Activated CD4-positive, alpha-beta T cell treated with anti-CD3 and anti-CD28 coated beads, Interleukin-2, Interleukin-4, amounts not matched to agents 100 ng/mL and 50 ng/mL, durations not matched to agents 16 hours and 8 hours (primary cell): ENCODE results near the gene MSANTD2.

ENCODE experiments used
- DNase-seq: peaks from one replicate; pipeline ENCODE4 v3.0.0-alpha.2; 2020; ENCODE audit warnings: low spot score

The MSANTD2 gene

GRCh38 chr11:124817036-124817435 is 16.8 kb upstream of the MSANTD2 start:
- no peak for DNase-seq

- DNase-seq: no peak
Measured at GRCh38 chr11:124814739-124815138, 14.5 kb upstream of the MSANTD2 start.

GRCh38 chr11:124812876-124813275 is 12.7 kb upstream of the MSANTD2 start:
- DNase-seq: no peak

DNA sequence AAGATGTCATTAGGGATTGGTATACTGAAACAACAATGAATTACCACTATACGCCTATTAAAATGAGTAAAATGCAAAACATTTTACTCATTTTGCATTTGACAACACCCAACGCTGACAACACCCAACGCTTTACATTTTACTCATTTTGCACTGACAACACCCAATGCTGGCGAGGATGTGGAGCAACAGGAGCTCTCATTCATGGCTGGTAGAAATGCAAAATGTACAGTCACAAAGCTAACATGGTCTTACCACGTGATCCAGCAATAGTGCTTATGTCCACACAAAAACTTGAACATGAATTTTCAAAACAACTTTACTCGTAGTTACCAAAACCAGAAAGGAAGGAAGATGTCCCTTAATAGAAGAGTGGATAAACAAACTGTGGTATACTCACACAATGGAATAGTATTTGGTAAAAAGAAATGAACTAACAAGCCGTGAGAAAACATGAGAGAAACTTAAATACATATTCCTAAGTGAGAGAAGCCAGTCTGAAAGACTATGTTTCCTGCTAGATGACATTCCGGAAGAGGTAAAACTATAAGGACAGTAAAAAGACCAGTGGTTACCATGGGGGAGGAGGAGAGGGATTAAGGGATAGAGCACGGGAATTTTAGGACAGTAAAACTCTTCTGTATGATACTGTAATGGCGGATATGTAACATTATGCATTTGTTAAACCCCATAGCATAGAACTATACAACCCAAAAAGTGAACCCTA is 11.4 kb upstream of the MSANTD2 start:
- no peak for DNase-seq

DNA sequence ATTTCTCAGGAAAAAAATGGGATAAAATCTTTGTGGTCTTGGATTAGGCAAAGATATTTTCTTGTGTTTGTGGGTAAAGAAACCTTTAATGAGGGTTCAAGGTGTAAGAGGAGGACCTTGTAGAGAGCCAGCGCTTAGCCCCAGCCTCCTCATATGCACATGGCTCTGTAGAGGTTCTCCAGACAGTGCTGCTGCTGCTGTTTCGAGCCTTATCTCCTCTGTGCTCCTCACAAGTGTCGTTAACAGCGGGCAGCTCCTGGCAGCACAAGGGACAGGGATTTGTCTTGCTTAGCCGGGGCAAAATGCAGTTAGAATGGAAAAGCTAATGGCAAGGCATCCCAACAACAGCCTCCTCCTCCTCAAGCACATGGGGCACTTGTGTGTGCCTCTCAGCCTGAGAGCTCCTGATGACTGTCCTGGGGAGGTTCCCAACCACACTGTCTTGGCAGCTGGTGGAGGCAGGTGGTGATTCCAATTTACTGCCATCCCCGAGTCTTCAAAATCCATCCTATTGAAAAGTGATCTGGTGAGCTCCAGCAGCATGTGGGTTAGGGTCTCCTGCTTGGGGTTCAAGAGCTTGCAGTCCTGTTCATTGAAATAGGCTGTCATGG is 7.6 kb upstream of the MSANTD2 start:
- DNase-seq: no peak

- DNase-seq: no peak
Measured at GRCh38 chr11:124807201-124807600, 7.0 kb upstream of the MSANTD2 start.

DNA sequence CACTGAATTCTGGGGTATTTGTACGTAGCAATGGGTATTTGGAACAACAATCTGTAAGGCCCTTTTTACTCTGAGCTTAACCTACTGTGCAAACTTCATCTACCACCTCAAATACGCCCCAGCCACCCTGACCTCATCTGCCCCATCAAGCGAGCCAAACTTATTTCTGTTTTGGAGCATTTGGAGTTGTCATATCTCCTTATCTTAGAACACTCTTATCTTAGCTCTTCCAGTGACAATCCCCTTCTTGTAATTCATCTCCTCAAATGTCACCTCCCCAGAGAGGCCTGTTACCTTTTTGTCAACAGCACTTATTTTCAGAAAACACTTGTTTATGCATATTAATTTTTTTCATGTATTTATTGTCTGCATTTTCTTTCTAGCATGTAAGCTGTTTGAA is 4.7 kb upstream of the MSANTD2 start:
- DNase-seq: no peak

DNA sequence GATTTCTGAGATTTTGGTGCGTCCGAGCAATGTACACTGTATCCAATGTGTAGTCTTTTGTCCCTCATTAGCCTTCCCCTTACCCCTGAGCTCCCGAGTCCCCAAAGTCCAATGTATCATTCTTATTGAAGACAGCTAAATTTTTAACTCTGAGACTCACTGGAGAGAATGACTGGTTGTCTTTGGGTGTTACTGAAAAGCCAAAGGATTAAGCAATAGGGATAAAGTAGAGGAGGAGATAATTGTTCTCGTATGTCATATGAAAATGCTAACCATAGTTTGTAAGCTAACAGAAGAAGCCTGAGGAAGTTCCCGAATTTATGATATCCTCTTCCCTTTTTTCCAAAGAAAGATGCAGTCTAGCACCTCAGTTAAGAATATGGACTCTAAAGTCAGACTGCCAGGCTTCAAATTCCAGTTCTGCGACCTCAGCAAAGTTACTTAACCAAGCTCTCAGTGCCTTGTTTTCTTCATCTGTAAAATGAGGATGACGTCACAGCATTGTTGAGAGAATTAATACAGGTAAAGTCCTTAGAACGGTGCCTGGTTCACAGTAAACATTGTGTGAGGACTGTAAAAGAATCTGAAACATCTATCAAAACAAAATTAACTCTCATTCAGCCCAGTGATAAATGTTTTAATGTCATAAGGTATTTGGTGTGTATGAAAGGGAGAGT is 1.6 kb upstream of the MSANTD2 start:
- DNase-seq: no peak

- peak; percentile 15 for DNase-seq
Measured at GRCh38 chr11:124801014-124801413, 808 bp upstream of the MSANTD2 start.

DNA sequence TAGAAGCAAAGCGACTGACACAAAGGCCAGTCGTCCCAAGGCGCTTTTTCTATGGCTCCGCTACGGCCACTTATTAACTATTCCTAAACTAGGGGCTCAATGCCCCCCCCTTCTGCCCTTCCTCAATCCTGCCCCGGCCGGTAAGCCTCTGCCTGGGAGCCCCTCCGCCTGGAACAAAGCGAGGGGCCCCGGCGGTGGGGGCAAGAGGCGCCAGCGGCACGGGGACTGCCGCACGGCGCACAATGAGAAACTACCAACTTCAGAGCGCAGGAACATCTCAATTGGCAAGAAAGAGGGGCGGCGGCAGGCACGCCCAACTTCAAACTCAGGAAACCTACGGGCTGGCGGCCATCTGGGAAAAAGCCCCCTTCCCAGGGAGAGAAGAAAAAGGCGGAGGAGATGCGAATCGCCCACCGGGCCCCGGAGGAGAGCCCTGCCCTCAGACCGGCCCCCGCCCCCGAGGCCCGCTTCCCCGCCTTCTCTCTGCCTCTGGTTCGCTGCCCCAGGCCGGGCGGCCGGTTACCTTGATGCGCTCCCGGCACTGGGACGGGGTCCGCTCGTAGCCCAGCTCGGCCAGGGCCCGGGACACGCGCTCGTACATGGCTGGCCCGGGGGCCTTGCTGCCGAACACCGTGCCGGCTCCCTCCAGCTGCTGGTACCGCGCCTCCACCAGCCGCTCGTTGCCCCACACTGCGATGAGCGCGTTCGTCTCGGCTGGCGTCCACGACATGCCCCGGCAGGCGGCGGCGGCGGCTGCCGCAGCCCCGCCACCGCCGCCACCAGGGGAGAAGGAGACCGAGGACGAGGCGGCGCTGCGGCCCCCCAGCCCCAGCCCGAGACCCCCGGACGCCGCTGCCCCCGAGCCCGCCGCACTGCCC is 619 bp downstream of the MSANTD2 start:
- peak; percentile 22 for DNase-seq

- no peak for DNase-seq
Measured at GRCh38 chr11:124798991-124799347, 1.2 kb downstream of the MSANTD2 start.

DNA sequence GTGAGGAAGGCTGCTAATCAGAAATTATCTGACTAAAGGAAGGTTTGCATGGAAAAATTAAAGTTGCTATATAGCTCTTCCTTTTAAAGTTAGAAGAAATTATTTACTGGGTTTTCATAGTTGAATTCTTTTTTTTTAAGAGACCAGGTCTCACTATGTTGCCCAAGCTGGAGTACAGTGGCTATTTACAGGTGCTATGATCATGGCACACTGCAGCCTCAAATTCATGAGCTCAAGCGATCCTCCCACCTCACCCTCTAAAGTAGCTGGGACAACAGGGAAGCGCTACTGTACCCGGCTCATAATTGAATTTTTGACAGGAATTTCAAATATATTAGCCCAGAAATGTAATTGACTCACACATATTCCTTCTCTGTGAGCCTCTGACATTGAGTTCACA is 3.9 kb downstream of the MSANTD2 start:
- DNase-seq: no peak

GRCh38 chr11:124793466-124794278 is 6.5 kb downstream of the MSANTD2 start:
- DNase-seq: peak; percentile 40

DNA sequence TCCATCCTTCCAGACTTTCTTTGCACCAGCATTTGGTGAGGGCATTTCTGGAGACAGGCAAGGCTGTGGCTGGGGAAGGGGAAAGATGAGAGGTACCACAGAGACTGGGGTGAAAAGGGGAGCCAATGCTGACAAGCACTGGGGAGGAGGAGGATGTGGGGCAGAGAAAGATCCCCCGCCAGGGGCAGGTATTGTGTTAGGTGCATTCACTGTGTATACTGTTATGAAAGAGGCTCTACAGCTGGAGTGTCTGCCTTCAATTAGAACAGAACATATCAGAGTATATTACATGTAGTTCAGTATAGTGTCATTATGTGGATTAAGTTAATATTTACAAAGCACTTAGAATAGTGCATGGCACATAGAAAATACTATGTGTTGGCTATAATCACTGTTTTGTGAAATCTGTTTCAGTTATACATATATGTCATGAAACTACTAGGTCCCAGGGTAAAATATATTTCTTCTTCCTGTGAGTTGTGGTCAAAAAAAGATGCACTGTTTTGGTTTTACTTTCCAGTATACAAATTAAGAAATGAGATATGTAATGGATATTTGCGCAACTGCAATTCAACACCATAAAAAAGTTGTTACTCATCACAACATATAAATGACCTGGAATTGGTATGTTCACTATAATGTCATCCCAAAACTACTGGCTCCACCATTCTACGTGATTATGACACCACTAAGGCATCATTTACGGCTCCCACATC is 8.4 kb downstream of the MSANTD2 start:
- peak; percentile 11 for DNase-seq

- no peak for DNase-seq
Measured at GRCh38 chr11:124788521-124788920, 11.7 kb downstream of the MSANTD2 start.

GRCh38 chr11:124784051-124784450 is 16.2 kb downstream of the MSANTD2 start:
- DNase-seq: no peak

GRCh38 chr11:124783002-124783401 is 17.2 kb downstream of the MSANTD2 start:
- no peak for DNase-seq

GRCh38 chr11:124779568-124779967 is 20.6 kb downstream of the MSANTD2 start:
- no peak for DNase-seq

GRCh38 chr11:124778281-124778680 is 21.9 kb downstream of the MSANTD2 start:
- no peak for DNase-seq

DNA sequence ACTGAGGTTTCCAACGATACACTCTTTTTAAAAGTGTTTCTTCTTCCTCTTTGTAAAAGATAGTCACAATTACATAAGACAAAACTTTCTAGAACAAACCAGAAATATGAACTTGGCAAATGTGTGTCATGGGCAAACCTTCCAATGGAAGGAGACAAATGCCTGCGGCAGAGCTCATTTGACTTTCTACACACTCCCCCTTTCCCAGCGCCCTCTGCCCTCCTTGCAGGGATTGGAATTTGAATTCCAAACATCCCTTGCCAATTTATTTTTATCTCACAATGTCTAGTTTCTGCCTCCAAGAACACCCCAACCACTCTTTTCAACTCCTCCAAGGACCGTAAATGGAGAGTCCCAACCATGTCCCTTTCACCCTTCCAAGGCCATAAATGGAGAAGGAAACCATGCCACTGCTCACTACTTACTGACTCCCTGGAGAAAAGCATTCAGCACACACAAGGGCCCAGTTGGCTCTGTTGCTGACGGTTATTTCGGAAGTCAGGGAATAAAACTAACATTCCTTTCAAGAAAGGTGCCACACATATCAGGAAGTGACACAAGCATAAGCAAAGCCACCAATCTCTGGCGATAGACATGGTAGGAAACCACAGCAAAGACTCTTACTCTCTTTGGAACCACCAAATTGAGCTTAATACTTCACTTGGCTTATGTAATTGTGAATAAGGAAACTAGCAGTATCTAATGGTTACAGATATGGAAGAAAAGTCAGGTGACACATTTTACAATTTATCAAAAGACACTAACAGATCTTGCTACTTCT is 23.2 kb downstream of the MSANTD2 start:
- no peak for DNase-seq
